ENCODE measurements around the gene C9orf85. TPM values are rescaled to one million over a fixed set of nuclear protein-coding genes. Genes with fewer than 3 reads are reported as not detected.

Gene C9orf85
- total and polyA plus RNA-seq, 10 of the 15 experiments (the other 5 are each of a cell fraction or from before 2014, with no cell fraction given), result 9.1 to 22.6 (median 16.4) TPM

- DNase-seq (ENCODE audit: low read depth, low spot score), result no peak
- RAD21 ChIA-PET (ENCODE audit: unreplicated experiment), result no interaction called here
- no peaks in the 10 kb centered on the region for H3K27me3 ChIP-seq (replicated peaks in 1 of 2; ENCODE audit: control insufficient read depth in 2 of 2, insufficient read depth in 2 of 2, low read length in 1 of 2)
- H3K4me3 ChIP-seq, result no peak overlapping the region
- SMC1A ChIA-PET (ENCODE audit: uncharacterized antibody, unreplicated experiment), result interaction anchor here (1.3 kb wide), 1 partner anchor 178 kb away, joined by 4 read pairs; no protein-coding TSS in a partner anchor
- in situ Hi-C loops (cut with MboI) (no loop called here), intact Hi-C loops (cut with micrococcal nuclease; ENCODE audit: unreplicated experiment) (no loop called here)
- no TSS peak for BruUV-seq (replicated peaks)
- no peaks in the 10 kb centered on the region for H4K20me1 ChIP-seq (ENCODE audit: control insufficient read depth, insufficient read depth)
- TF ChIP-seq BCL11A (IDR thresholded peaks at IDR 0.05; ENCODE audit: low read depth, low read length) (no peak), E2F8 (IDR thresholded peaks at IDR 0.05; ENCODE audit: low read depth, partially characterized antibody) (no peak), HDAC6 (IDR thresholded peaks at IDR 0.05; ENCODE audit: unreplicated experiment) (no peak), SMC3 (IDR thresholded peaks at IDR 0.05; ENCODE audit: borderline replicate concordance, low read length) (no peak), CREB1 (IDR thresholded peaks at IDR 0.05; ENCODE audit: low read depth) (no peak)
- TF ChIP-seq, protein P1, sequence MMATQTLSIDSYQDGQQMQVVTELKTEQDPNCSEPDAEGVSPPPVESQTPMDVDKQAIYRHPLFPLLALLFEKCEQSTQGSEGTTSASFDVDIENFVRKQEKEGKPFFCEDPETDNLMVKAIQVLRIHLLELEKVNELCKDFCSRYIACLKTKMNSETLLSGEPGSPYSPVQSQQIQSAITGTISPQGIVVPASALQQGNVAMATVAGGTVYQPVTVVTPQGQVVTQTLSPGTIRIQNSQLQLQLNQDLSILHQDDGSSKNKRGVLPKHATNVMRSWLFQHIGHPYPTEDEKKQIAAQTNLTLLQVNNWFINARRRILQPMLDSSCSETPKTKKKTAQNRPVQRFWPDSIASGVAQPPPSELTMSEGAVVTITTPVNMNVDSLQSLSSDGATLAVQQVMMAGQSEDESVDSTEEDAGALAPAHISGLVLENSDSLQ (IDR thresholded peaks at IDR 0.05), result no peak
- TF ChIP-seq, protein P2, sequence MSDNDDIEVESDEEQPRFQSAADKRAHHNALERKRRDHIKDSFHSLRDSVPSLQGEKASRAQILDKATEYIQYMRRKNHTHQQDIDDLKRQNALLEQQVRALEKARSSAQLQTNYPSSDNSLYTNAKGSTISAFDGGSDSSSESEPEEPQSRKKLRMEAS (IDR thresholded peaks at IDR 0.05; ENCODE audit: low read depth, low read length), result no peak
- H3K4me2 ChIP-seq (ENCODE audit: control insufficient read depth, insufficient read depth), result no peak overlapping the region
- no peaks in the 10 kb centered on the region for H3K36me3 ChIP-seq (ENCODE audit: control insufficient read depth in 2 of 2, insufficient read depth in 2 of 2, low read length in 1 of 2)
- no peak for FAIRE-seq
- H3K4me1 ChIP-seq (ENCODE audit: control insufficient read depth, insufficient read depth, low read length), result no peaks in the 10 kb centered on the region
- no peak overlapping the region for H2AFZ ChIP-seq (ENCODE audit: control insufficient read depth, low read depth, low read length)
- POLR2A ChIA-PET, result no interaction called here
- no peak overlapping the region for H3K9ac ChIP-seq (ENCODE audit: control insufficient read depth, insufficient read depth, low read length)
- no peak for ATAC-seq
- CTCF ChIA-PET, result no interaction called here
- no peak overlapping the region for H3K27ac ChIP-seq (ENCODE audit: control insufficient read depth, insufficient read depth)
- WGBS (ENCODE audit: insufficient coverage, insufficient replicate concordance, low lambda C conversion rate, missing lambda C conversion rate), result 96% methylated on average over 2 of the region's 2 CpGs
- H3K9me3 ChIP-seq (replicated peaks; ENCODE audit: control insufficient read depth, insufficient read depth, low read length), result no peaks in the 10 kb centered on the region
- H3K79me2 ChIP-seq (ENCODE audit: control insufficient read depth, insufficient read depth, low read length), result no peaks in the 10 kb centered on the region
Observed at GRCh38 chr9:71984403-71984802, 73.0 kb downstream of the C9orf85 start.
